CD14-positive monocyte (primary cell): ENCODE measurements around the gene PNMA1. TPM values are rescaled to one million over a fixed set of nuclear protein-coding genes. Genes with fewer than 3 reads are reported as not detected.

Source experiments
- DNase-seq, 3 donors: peaks; one replicate each; pipeline ENCODE4 v3.0.0-alpha.2; 2011 to 2022
- H2AFZ ChIP-seq: 2 replicates; pipeline ENCODE4 v1.6.0; 2012; ENCODE audit warnings: mild to moderate bottlenecking, low read depth, low read length, inconsistent platforms; ENCODE audit not compliant: insufficient read depth, poor library complexity, severe bottlenecking
- H3K27ac ChIP-seq, 2 donors: 1 replicate in 1 of 2; 2 replicates in 1 of 2; pipeline ENCODE4 v1.5.1; 2012 to 2013; ENCODE audit warnings: low read length in 2 of 2, control low read depth in 1 of 2, inconsistent platforms in 1 of 2, low read depth in 1 of 2, mild to moderate bottlenecking in 1 of 2
- H3K27me3 ChIP-seq, 2 donors: one replicate each; pipeline versions ENCODE4 v1.6.0 to v1.6.1; 2011 to 2013; ENCODE audit warnings: low read length in 2 of 2; ENCODE audit not compliant: control insufficient read depth in 2 of 2, insufficient read depth in 2 of 2
- H3K36me3 ChIP-seq, 2 donors: replicated peaks in 1 of 2; 1 replicate in 1 of 2; 2 replicates in 1 of 2; pipeline versions ENCODE4 v1.5.1 to v1.6.1; 2012 to 2013; ENCODE audit warnings: low read length in 2 of 2, control low read depth in 1 of 2, inconsistent platforms in 1 of 2, mild to moderate bottlenecking in 1 of 2; ENCODE audit not compliant: insufficient read depth in 2 of 2, control insufficient read depth in 1 of 2
- H3K4me1 ChIP-seq, 2 donors: 1 replicate in 1 of 2; 2 replicates in 1 of 2; pipeline versions ENCODE4 v1.5.1 to v1.6.1; 2012 to 2013; ENCODE audit warnings: low read length in 2 of 2, control low read depth in 1 of 2, inconsistent platforms in 1 of 2, mild to moderate bottlenecking in 1 of 2, moderate library complexity in 1 of 2; ENCODE audit not compliant: insufficient read depth in 2 of 2, control insufficient read depth in 1 of 2
- H3K4me2 ChIP-seq: replicated peaks from 2 replicates; pipeline ENCODE3; 2012; ENCODE audit warnings: low read length, moderate library complexity, mild to moderate bottlenecking; ENCODE audit not compliant: poor library complexity, severe bottlenecking; ENCODE audit errors: extremely low read depth
- H3K4me3 ChIP-seq, 3 experiments: fragments of 200-600 bp in 1 of 3; sonication (generic) in 1 of 3; replicated peaks in 1 of 3; 1 replicate in 2 of 3; 2 replicates in 1 of 3; pipeline ENCODE4 v1.5.1; 2011 to 2013; ENCODE audit warnings: low read length in 3 of 3, mild to moderate bottlenecking in 3 of 3, control low read depth in 2 of 3, low read depth in 2 of 3, inconsistent platforms in 1 of 3, moderate library complexity in 1 of 3
- H3K79me2 ChIP-seq: 2 replicates; pipeline ENCODE4 v1.6.0; 2012; ENCODE audit warnings: mild to moderate bottlenecking, control low read depth, inconsistent platforms, low read length, moderate library complexity; ENCODE audit not compliant: insufficient read depth
- H3K9ac ChIP-seq: 2 replicates; pipeline ENCODE4 v1.6.0; 2017; ENCODE audit warnings: low read length, mild to moderate bottlenecking; ENCODE audit not compliant: insufficient read depth, poor library complexity, severe bottlenecking
- H3K9me3 ChIP-seq, 2 donors: replicated peaks in 1 of 2; 1 replicate in 1 of 2; 2 replicates in 1 of 2; pipeline versions ENCODE4 v1.5.1 to v1.6.1; 2012 to 2013; ENCODE audit warnings: low read length in 2 of 2, control low read depth in 1 of 2; ENCODE audit not compliant: control insufficient read depth in 1 of 2, insufficient read depth in 1 of 2
- H4K20me1 ChIP-seq: 2 replicates; pipeline ENCODE4 v1.6.0; 2012; ENCODE audit warnings: mild to moderate bottlenecking, low read length, control low read depth, moderate library complexity; ENCODE audit not compliant: insufficient read depth
- H3K27ac Mint-ChIP-seq, 7 donors: one replicate each; pipeline ENCODE4 v1.8.0; 2020; ENCODE audit warnings: mild to moderate bottlenecking in 7 of 7, mixed read lengths in 7 of 7, moderate library complexity in 6 of 7, inconsistent platforms in 2 of 7
- H3K27me3 Mint-ChIP-seq, 3 donors: one replicate each; pipeline ENCODE4 v1.8.0; 2021 to 2022; ENCODE audit warnings: low read depth in 3 of 3, mild to moderate bottlenecking in 3 of 3, mixed read lengths in 3 of 3, moderate library complexity in 3 of 3, inconsistent platforms in 1 of 3
- H3K36me3 Mint-ChIP-seq, 2 donors: one replicate each; pipeline ENCODE4 v1.8.0; 2020; ENCODE audit warnings: mixed read lengths in 2 of 2, inconsistent platforms in 1 of 2, mild to moderate bottlenecking in 1 of 2
- H3K4me1 Mint-ChIP-seq: one replicate; pipeline ENCODE4 v1.8.0; 2020; ENCODE audit warnings: mild to moderate bottlenecking, mixed read lengths
- H3K4me3 Mint-ChIP-seq, 2 donors: one replicate each; pipeline ENCODE4 v1.8.0; 2020; ENCODE audit warnings: mild to moderate bottlenecking in 2 of 2, mixed read lengths in 2 of 2, moderate library complexity in 1 of 2
- H3K9me3 Mint-ChIP-seq, 7 donors: one replicate each; pipeline ENCODE4 v1.8.0; 2020 to 2022; ENCODE audit warnings: mixed read lengths in 7 of 7, mild to moderate bottlenecking in 6 of 7, moderate library complexity in 6 of 7, inconsistent platforms in 2 of 7
- CTCF ChIP-seq: fragments of 200-600 bp; IDR thresholded peaks from one replicate; pipeline ENCODE4 v1.8.0; 2022; ENCODE audit warnings: antibody characterized with exemption, mild to moderate bottlenecking
- WGBS: methylation state at CpG from one replicate; pipeline ENCODE4 v1.1.5; 2013; ENCODE audit warnings: missing lambda C conversion rate; ENCODE audit not compliant: insufficient coverage; 5-methylcytosine and 5-hydroxymethylcytosine counted together
- intact Hi-C, 2 donors: fragments of 100-400 bp; cut with micrococcal nuclease; formaldehyde crosslinking; loops; one replicate each; pipeline versions ENCODE4 v1.15.0 to v1.15.1; 2023
- polyA plus RNA-seq, 3 donors: library from polyadenylated mRNA; depleted of rRNA in 1 of 3; unstranded in 2 of 3; stranded (reverse) in 1 of 3; fragments of 300-500 nt in 2 of 3; fragments of >200 nt in 1 of 3; fragmentation: Illumina TruSeq in 2 of 3; gene quantifications; 1 replicate in 2 of 3; 2 replicates in 1 of 3; pipeline ENCODE4 v1.2.3, GENCODE V29; 2012 to 2021

PNMA1 gene
- polyA plus RNA-seq, 3 donors: 2.4 to 6.4 (median 4.4) TPM

GRCh38 chr14:73720636-73721035 is 6.5 kb upstream of the PNMA1 start:
- Histone ChIP-seq H3K27me3 (no peaks in the 10 kb centered on the region), H3K9me3 (no peaks in the 10 kb centered on the region), H4K20me1 (peaks cover 96% of the 10 kb centered on the region), H3K79me2 (no peaks in the 10 kb centered on the region), H3K27ac (no peak overlapping the region), H3K9ac (no peak overlapping the region), H2AFZ (no peak overlapping the region), H3K36me3 (peaks cover 90 to 98% of the 10 kb centered on the region in 2 donors), H3K4me3 (no peak overlapping the region), H3K4me1 (peaks cover 21 to 22% of the 10 kb centered on the region in 2 donors), H3K4me2 (no peak overlapping the region)
- H3K4me3 Mint-ChIP-seq: no peak overlapping the region
- peak overlapping the region in 1 of 7 donors; percentile 4 for H3K27ac Mint-ChIP-seq
- peaks cover 24% of the 10 kb centered on the region for H3K4me1 Mint-ChIP-seq
- no peaks in the 10 kb centered on the region for H3K9me3 Mint-ChIP-seq
- no peak for DNase-seq
- no peak for TF ChIP-seq CTCF
- intact Hi-C loops: loop anchor here in 1 of 2 donors (10.0 kb wide), 1 partner anchor 294 kb away; the partner anchor contains the start of genes BBOF1 and ENTPD5
- peaks cover 82 to 96% of the 10 kb centered on the region in 2 donors for H3K36me3 Mint-ChIP-seq
- H3K27me3 Mint-ChIP-seq: peaks cover 0 to 2% (median 0%) of the 10 kb centered on the region in 3 donors

GRCh38 chr14:73719791-73720190 is 5.6 kb upstream of the PNMA1 start:
- Histone ChIP-seq H3K4me1 (peaks cover 13% of the 10 kb centered on the region in 2 donors), H3K4me2 (no peak overlapping the region), H3K27ac (peak overlapping the region in 1 of 2 donors; percentile 20), H3K9ac (no peak overlapping the region), H3K9me3 (no peaks in the 10 kb centered on the region), H3K4me3 (no peak overlapping the region), H4K20me1 (peaks cover 96% of the 10 kb centered on the region), H2AFZ (no peak overlapping the region), H3K36me3 (peaks cover 81 to 94% of the 10 kb centered on the region in 2 donors), H3K27me3 (no peaks in the 10 kb centered on the region), H3K79me2 (no peaks in the 10 kb centered on the region)
- Mint-ChIP-seq H3K9me3 (no peaks in the 10 kb centered on the region), H3K27ac (peak overlapping the region in 3 of 7 donors; percentile 54 to 61 (median 58)), H3K27me3 (peaks cover 0 to 2% (median 0%) of the 10 kb centered on the region in 3 donors), H3K4me1 (peaks cover 18% of the 10 kb centered on the region), H3K4me3 (no peak overlapping the region), H3K36me3 (peaks cover 79 to 88% of the 10 kb centered on the region in 2 donors)
- TF ChIP-seq CTCF: no peak
- no peak for DNase-seq
- whole genome bisulfite sequencing: 90% methylated on average over 6 of the region's 8 CpGs
- intact Hi-C loops: loop anchor here in 1 of 2 donors (10.0 kb wide), 1 partner anchor 295 kb away; the partner anchor contains the start of genes BBOF1 and ENTPD5
